MCF 10A (cell line): ENCODE measurements around the gene PITX1. TPM values are rescaled to one million over a fixed set of nuclear protein-coding genes. Genes with fewer than 3 reads are reported as not detected.

Source experiments
- BruUV-seq: library from RNA; stranded (reverse); fragments of 400-500 nt; replicated peaks from 2 replicates; lab custom pipeline; 2021; lab: Mats Ljungman, UMichigan
- CTCF ChIA-PET: fragments of 300-600 bp; sonication (Branson Sonifier 250); formaldehyde crosslinking; extraction: SDS; loops from one replicate; lab custom pipeline; 2021; ENCODE audit warnings: antibody characterized with exemption, inconsistent platforms; lab: Yijun Ruan, JAX
- POLR2A ChIA-PET: fragments of 300-600, 350-650 bp; sonication (Branson Sonifier 250); formaldehyde crosslinking; extraction: SDS; loops from one replicate; lab custom pipeline; 2020; ENCODE audit warnings: antibody characterized with exemption, inconsistent platforms; lab: Yijun Ruan, JAX
- DNase-seq: peaks from one replicate; pipeline ENCODE4 v3.0.0-alpha.2; 2018; ENCODE audit not compliant: unreplicated experiment
- H3K27ac Mint-ChIP-seq: one replicate; pipeline ENCODE4 v1.8.0; 2022; ENCODE audit warnings: mild to moderate bottlenecking, low read depth, mixed read lengths; ENCODE audit not compliant: unreplicated experiment
- H3K27me3 Mint-ChIP-seq: one replicate; pipeline ENCODE4 v1.8.0; 2022; ENCODE audit warnings: mixed read lengths; ENCODE audit not compliant: insufficient read depth, unreplicated experiment
- H3K36me3 Mint-ChIP-seq: one replicate; pipeline ENCODE4 v1.8.0; 2022; ENCODE audit warnings: mild to moderate bottlenecking, moderate library complexity, mixed read lengths; ENCODE audit not compliant: insufficient read depth, unreplicated experiment
- H3K4me1 Mint-ChIP-seq: one replicate; pipeline ENCODE4 v1.8.0; 2022; ENCODE audit warnings: mixed read lengths; ENCODE audit not compliant: insufficient read depth, unreplicated experiment
- H3K4me3 Mint-ChIP-seq: one replicate; pipeline ENCODE4 v1.8.0; 2022; ENCODE audit warnings: mild to moderate bottlenecking, moderate library complexity, mixed read lengths; ENCODE audit not compliant: unreplicated experiment
- H3K9me3 Mint-ChIP-seq: one replicate; pipeline ENCODE4 v1.8.0; 2022; ENCODE audit warnings: mixed read lengths; ENCODE audit not compliant: unreplicated experiment
- CTCF ChIP-seq: fragments of 200-600 bp; IDR thresholded peaks from one replicate; pipeline ENCODE4 v1.8.0; 2022; ENCODE audit warnings: antibody characterized with exemption, mild to moderate bottlenecking; ENCODE audit not compliant: unreplicated experiment
- intact Hi-C: fragments of 100-400 bp; cut with micrococcal nuclease; formaldehyde crosslinking; loops from 2 replicates; pipeline ENCODE4 v1.14.1; 2022
- total RNA-seq: library from RNA; stranded (reverse); gene quantifications from 2 replicates; pipeline ENCODE4 v1.2.3, GENCODE V29; 2022

The PITX1 gene
- total RNA-seq, 1 experiment from 2014 or later: 42.9 TPM

- H3K36me3 Mint-ChIP-seq: no peaks in the 10 kb centered on the region
- no TSS peak for BruUV-seq
- no peak overlapping the region for H3K4me3 Mint-ChIP-seq
- H3K4me1 Mint-ChIP-seq: no peaks in the 10 kb centered on the region
- DNase-seq: no peak
- H3K27me3 Mint-ChIP-seq: no peaks in the 10 kb centered on the region
- intact Hi-C loops: no loop called here
- no peak for TF ChIP-seq CTCF
- ChIA-PET POLR2A (interaction anchor here (0.5 kb wide), 1 partner anchor 16 kb away, joined by 3 read pairs; no protein-coding TSS in a partner anchor), CTCF (interaction anchor here (0.6 kb wide), 1 partner anchor 90 kb away, joined by 3 read pairs; no protein-coding TSS in a partner anchor)
- H3K27ac Mint-ChIP-seq: no peak overlapping the region
- H3K9me3 Mint-ChIP-seq: no peaks in the 10 kb centered on the region
Measured at GRCh38 chr5:135065306-135066265, 31.6 kb upstream of the PITX1 start.

- DNase-seq: no peak
- H3K4me3 Mint-ChIP-seq: no peak overlapping the region
- TF ChIP-seq CTCF: no peak
- no peaks in the 10 kb centered on the region for H3K4me1 Mint-ChIP-seq
- H3K36me3 Mint-ChIP-seq: no peaks in the 10 kb centered on the region
- no peaks in the 10 kb centered on the region for H3K27me3 Mint-ChIP-seq
- ChIA-PET CTCF (no interaction called here), POLR2A (no interaction called here)
- no peaks in the 10 kb centered on the region for H3K9me3 Mint-ChIP-seq
- BruUV-seq: no TSS peak
- intact Hi-C loops: no loop called here
- no peak overlapping the region for H3K27ac Mint-ChIP-seq
Measured at GRCh38 chr5:135064235-135064570, 30.2 kb upstream of the PITX1 start.

- no peaks in the 10 kb centered on the region for H3K36me3 Mint-ChIP-seq
- ChIA-PET CTCF (interaction anchor here (0.6 kb wide), 1 partner anchor 1833 kb away, joined by 3 read pairs; no protein-coding TSS in a partner anchor), POLR2A (no interaction called here)
- TF ChIP-seq CTCF: no peak
- BruUV-seq: no TSS peak
- H3K27me3 Mint-ChIP-seq: no peaks in the 10 kb centered on the region
- no peak overlapping the region for H3K4me3 Mint-ChIP-seq
- intact Hi-C loops: no loop called here
- DNase-seq: no peak
- H3K4me1 Mint-ChIP-seq: no peaks in the 10 kb centered on the region
- no peak overlapping the region for H3K27ac Mint-ChIP-seq
- no peaks in the 10 kb centered on the region for H3K9me3 Mint-ChIP-seq
Measured at GRCh38 chr5:135063511-135064234, 29.6 kb upstream of the PITX1 start.

GRCh38 chr5:135063056-135063445 is 29.0 kb upstream of the PITX1 start:
- H3K36me3 Mint-ChIP-seq: no peaks in the 10 kb centered on the region
- H3K4me3 Mint-ChIP-seq: no peak overlapping the region
- no peak for DNase-seq
- H3K4me1 Mint-ChIP-seq: no peaks in the 10 kb centered on the region
- intact Hi-C loops: no loop called here
- no peak overlapping the region for H3K27ac Mint-ChIP-seq
- ChIA-PET CTCF (interaction anchor here (0.6 kb wide), 1 partner anchor 1832 kb away, joined by 3 read pairs; no protein-coding TSS in a partner anchor), POLR2A (interaction anchor here (0.6 to 1.3 kb wide), 2 partner anchors 8 to 131 kb away, joined by 3 read pairs; no protein-coding TSS in a partner anchor)
- TF ChIP-seq CTCF: no peak
- no TSS peak for BruUV-seq
- no peaks in the 10 kb centered on the region for H3K27me3 Mint-ChIP-seq
- H3K9me3 Mint-ChIP-seq: no peaks in the 10 kb centered on the region
